NCI-H128 (cell line): ENCODE data around the gene RAB3C.
"Not testable (repeated sequence)": the region's sequence is repeated elsewhere in the genome, so short reads cannot be mapped to it uniquely, and the experiment has no call there.

Source experiments
- DNase-seq: peaks from one replicate; lab custom pipeline; 2025; ENCODE audit not compliant: unreplicated experiment; lab: John Stamatoyannopoulos, UW

The RAB3C gene

GRCh38 chr5:58674070-58674469 is 91.2 kb downstream of the RAB3C start:
- DNase-seq: no peak

- no peak for DNase-seq
Measured at GRCh38 chr5:58674711-58675110, 91.8 kb downstream of the RAB3C start.

DNA sequence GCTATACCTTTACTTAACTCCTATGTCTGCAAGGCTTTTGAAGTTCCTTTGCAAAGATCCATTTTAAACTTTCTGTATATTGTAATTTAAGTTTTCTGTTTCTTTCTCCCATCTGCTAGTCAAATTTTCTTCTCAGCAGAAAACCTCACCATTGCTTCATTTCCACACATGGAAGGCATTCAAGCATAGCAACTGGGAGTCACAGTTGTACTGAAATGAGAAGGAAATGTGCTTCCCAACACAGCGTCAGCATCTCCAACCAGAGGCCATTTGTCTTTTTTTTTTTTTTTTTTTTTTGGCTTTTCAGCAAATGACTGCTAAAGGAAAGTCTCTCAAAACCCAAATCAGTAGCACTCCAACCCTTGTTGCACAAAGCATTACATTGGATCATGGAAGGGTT is 92.5 kb downstream of the RAB3C start:
- DNase-seq: no peak

DNA sequence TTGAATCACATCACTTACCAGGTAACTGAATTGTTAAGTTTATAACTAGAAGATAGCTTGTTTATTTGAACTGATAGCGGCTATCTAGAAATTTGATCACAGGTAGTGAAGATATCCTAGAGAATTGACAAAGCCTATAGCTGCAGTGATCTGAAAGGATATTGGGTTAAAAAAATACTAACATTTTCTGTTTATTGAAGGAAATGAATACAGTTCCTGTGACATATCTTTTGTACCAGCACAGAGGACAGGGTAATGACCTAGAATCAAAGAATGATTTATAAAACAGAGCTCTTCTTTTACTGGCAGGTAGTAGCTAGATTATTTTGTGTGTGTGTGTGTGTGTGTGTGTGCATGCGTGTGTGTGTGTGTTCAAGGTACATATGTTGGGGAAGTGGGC is 94.8 kb downstream of the RAB3C start:
- no peak for DNase-seq

GRCh38 chr5:58680503-58680902 is 97.6 kb downstream of the RAB3C start:
- DNase-seq: no peak

DNA sequence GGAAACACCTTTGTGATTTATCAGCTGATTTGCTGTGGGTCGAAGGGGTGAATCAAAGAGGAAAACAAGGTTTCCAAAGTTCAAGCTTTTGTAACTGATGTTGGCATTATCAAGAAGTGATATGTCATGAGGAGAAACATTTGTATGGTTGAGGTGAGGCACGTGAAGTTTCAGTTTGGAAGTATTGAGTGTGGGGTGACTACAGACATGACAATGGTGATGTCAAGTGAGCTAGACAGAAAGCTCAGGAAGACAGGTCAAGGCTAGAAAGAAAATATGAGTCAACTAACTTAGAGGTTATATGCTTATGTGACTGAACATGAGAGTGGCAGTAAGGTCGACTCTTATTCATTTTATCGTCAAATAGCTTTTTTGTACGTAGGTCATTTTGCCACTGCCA is 99.1 kb downstream of the RAB3C start:
- no peak for DNase-seq

DNA sequence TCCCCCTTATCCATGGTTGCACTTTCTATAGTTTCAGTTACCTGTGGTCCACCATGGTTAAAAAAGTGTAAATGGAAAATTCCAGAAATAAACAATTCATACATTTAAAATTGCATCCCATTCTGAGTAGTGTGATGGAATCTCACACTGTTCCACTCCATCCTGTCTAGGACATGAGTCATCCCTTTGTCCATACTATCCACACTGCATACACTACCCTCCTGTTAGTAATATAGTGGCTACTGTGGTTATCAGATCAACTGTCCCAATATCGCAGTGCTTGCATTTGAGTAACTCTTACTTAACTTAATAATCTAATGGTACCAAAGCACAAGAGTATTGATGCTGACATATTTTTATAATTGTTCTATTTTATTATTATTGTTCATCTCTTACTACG is 100.7 kb downstream of the RAB3C start:
- no peak for DNase-seq

DNA sequence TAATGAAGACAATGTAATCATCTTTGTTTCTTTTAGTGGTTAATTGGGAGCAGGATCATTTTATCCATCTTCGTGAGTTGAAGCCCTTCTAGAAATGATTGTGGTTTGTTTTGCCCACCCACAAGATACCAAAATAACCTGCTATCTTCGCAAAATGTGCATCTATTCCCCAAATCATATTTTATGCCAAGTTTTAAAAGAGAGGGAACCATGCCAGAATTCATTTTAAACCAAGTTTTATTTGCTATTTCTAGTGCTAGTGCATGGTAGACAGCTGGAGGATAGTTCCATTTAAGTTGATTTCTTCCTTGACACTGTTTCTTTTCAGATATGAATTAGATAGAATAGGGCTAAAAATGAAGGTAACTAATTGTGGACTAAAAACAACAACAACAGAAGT is 104.2 kb downstream of the RAB3C start:
- no peak for DNase-seq

DNA sequence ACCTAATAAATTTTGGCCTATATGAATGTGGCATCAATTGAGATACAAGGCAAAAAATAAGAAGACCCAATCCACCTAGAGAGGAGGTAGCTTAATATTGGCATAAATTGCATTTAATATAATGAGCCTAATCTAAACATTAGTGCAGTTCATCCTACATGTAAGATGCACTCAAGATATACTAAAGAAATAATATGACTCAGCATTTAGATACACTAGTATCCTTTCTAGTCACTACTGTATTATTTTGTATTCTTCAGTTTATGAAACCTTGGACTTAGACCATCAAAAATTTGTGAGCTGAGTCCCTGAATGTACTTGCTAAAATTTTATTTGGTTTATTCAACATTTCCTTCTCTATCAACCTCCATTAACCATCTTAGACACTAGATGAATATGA is 104.7 kb downstream of the RAB3C start:
- no peak for DNase-seq

- DNase-seq: not testable (repeated sequence)
Measured at GRCh38 chr5:58699088-58699761, 116.3 kb downstream of the RAB3C start.

- DNase-seq: no peak
Measured at GRCh38 chr5:58699762-58700118, 116.9 kb downstream of the RAB3C start.

DNA sequence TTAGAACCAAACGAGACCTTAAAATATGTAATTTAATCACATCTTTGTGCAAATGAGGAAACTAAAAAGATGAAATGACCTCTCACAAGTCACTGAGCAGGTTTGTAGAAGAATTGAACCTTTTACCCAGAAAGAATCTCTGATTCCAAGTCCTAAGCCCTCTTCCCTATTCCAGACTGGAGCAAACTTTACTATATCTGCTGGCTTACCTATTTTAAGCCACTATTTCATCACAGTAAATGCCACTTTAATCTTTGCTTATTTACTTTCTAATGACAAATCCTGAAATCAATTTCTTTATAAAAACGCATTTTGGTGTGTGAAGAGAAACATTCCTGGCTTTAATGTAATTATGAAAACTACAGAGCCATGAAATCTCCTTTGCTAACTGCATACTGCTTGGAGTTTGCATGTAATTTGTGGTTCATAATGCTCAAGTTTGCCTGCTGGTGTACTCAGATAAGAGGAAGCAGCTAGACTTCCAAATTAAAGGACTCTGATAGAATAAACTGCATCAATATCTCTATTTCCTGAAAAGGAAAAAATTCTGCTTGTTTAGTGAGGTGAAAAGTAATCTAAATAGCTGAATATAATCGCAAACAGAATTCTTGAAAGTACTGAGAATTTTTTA is 121.2 kb downstream of the RAB3C start:
- DNase-seq: no peak

DNA sequence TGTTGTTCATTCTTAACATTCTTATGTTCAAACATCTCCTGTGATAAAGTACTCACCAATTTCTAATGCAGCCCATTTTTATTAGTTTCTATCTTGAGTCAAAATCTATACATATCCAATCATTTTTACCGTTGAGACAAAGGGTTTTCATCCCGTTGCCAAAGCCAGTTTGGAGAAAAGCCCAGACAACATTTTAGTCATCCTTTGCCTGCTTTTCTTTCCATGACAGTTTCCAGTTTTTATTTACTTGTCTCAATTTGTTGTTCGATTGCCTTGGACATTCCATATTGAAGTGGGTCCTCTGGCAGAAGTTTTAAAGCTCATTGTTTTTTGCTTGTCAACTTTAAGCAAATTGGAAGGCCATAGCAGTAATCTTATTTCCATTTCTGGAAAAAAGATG is 123.9 kb downstream of the RAB3C start:
- no peak for DNase-seq

GRCh38 chr5:58708456-58708855 is 125.6 kb downstream of the RAB3C start:
- no peak for DNase-seq

DNA sequence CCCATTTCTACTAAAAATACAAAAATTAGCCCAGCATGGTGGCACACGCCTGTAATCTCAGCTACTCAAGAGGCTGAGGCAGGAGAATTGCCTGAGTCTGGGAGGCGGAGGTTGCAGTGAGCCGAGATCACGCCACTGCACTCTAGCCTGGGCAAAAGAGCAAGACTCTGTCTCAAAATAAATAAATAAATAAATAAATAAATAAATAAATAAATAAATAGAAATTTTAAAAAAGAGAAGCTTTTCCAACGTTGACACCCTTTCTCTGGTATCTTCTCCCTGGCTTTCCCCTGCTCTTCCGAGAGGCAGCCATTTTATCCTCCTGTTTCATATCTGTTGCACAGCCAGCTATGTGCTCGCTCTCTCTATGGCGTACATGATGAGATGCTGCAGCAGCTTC is 127.5 kb downstream of the RAB3C start:
- DNase-seq: not testable (repeated sequence)

DNA sequence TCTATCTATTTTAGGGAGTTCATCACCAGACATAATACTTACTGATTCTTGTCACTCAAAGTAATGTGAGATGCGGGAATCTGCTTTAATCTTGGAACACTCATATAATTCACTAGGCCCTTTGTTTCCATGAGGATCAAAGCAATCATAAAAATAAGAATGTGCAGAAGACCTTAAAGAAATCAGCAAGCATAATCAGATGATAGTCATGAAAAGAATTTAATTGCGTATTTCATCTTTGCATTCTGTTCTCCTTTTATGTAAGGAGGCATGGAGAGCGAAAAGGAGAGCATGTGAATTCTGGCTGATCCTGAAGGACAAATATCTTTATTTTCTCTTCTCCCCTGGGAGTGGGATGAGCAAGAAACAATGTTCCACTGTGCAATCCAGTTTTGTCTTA is 128.0 kb downstream of the RAB3C start:
- DNase-seq: no peak

- no peak for DNase-seq
Measured at GRCh38 chr5:58711965-58712364, 129.1 kb downstream of the RAB3C start.

GRCh38 chr5:58714046-58714445 is 131.2 kb downstream of the RAB3C start:
- DNase-seq: no peak

DNA sequence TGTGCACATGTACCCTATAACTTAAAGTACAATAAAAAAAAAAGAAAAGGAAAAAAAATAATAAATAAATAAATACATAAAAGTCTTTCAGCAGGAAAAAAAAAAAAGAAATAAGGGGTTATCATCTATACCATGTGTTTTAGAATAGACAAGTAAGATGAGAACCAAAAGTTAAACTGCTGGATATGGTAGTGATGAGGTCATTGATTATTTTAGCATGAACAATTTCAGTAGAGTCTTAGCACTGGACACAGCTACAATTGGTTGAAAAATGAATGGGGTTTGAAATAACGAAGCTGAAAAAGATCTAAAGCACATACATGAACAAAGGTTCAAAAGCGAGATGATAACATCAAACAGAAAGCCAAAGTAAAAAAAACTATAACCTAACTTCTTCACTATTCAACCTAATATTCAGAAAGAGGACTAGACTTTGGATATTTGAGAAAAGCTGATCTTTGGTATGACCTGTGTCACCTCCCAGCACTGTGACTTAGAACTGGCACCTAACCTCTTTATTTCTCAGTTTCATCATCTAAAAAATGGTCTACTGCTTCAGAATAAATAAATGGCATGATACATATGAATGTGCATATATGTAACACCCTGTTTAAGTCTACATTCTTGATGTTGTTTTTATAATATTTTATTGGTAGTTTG is 133.3 kb downstream of the RAB3C start:
- DNase-seq: no peak

DNA sequence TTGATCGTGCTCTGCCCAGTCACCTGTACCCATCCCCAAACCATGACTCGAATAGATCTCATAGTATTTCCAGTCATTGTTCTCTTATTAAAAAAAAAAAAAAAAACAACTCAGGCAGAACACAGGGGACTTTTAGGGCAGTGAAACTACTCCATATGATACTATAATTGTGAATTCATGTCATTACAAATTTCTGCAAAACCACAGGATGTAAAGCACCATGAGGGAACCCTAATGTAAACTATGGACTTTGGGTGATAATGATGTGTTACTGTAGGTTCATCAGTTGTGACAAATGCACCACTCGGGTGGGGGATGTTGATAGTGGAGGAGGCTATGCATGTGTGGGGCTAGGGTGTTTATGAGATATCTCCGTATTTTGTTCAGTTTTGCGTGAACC is 133.8 kb downstream of the RAB3C start:
- DNase-seq: no peak

GRCh38 chr5:58717303-58718007 is 134.6 kb downstream of the RAB3C start:
- DNase-seq: no peak
